Hindlimb muscle (tissue), 1 donor: ENCODE results near the gene ADD1. TPM values are rescaled to one million over a fixed set of nuclear protein-coding genes. Genes with fewer than 3 reads are reported as not detected.

Experiments
- DNase-seq: peaks from one replicate; pipeline ENCODE4 v3.0.0-alpha.2; 2013
- polyA plus RNA-seq: library from polyadenylated mRNA; unstranded; fragments of 120-200 nt; gene quantifications from one replicate; pipeline ENCODE4 v1.2.1, GENCODE V29; 2013; ENCODE audit not compliant: insufficient read length

The ADD1 gene, protein sequence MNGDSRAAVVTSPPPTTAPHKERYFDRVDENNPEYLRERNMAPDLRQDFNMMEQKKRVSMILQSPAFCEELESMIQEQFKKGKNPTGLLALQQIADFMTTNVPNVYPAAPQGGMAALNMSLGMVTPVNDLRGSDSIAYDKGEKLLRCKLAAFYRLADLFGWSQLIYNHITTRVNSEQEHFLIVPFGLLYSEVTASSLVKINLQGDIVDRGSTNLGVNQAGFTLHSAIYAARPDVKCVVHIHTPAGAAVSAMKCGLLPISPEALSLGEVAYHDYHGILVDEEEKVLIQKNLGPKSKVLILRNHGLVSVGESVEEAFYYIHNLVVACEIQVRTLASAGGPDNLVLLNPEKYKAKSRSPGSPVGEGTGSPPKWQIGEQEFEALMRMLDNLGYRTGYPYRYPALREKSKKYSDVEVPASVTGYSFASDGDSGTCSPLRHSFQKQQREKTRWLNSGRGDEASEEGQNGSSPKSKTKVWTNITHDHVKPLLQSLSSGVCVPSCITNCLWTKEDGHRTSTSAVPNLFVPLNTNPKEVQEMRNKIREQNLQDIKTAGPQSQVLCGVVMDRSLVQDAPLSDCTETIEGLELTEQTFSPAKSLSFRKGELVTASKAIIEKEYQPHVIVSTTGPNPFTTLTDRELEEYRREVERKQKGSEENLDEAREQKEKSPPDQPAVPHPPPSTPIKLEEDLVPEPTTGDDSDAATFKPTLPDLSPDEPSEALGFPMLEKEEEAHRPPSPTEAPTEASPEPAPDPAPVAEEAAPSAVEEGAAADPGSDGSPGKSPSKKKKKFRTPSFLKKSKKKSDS
- 205 TPM for polyA plus RNA-seq

DNA sequence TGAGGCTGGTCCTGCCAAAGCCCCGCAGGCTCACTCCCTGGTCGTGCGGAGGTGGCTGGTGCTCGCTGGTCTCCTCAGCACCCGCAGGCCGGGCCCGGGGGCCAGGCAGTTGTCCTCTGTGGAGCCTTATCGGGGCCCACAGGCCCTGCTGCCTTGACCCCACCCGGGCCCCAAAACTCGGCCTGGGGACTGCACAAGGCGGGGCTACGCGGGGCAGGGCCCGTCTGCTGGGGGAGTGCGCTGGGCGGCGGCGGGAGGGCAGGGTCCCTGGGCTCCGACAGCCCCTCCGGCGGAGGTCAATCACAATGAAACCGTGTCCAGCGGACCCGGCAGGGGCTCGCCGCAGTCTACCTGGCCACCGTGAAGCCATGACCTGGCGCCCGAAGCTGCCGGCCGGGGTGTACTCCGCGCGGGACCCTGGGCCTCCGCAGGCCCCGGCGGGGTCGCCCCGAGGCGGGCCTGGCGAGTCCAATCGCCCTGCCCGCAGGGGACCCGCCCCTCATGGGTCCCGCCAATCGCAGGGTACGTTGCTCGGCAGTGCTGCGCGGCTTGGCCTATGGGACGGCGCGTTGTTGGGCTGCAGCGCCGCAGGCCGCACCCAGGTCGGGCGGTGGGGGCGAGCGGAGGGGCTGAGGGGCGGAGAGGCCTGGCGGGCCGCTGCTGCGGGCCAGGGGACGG is at the start of gene ADD1:
ADD1 (plus strand) TSS at position 582 of the 678 bp plus-strand sequence. CDS start 32,072 bp downstream, outside the sequence.
- peak; percentile 98 for DNase-seq

DNA sequence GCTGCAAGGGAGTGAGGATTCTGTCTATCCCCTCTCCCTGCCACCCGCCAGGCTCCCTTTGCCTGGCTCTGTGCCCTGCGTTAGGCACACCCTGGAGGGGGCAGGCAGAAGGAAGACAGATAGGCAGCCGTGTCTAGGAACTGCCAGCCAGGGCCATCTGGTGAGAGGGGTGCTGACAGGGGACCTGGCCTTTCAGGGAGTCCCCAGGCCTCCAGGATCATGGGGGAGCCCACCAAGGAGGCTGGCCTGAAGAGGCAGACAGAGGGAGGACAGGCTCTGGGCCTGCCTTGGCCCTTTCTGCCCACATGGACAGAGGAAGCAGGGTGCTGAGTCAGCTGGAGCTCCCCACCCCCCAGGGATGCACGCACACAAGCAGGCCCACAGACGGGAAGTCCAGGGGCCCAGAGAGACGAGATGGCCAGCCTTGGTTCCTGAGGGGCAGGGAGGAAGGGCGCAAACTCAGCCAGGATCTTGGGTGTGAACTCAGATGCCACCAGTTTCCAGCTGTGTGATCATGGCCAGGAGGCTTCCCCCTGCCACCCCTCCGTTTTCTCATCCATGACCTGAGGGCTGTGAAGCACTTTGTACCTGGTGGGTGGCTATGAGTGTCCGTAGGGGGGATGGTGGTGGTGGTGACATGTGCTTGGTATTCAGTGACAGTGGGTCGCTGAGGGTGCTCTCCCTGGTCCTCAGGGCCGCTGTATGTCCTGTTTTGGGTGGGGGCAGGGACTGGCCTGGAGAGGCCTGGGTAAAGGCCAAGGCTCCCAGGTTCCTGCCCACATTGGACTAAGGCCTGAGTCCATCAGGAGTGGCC is 49.0 kb upstream of the ADD1 start:
- no peak for DNase-seq

DNA sequence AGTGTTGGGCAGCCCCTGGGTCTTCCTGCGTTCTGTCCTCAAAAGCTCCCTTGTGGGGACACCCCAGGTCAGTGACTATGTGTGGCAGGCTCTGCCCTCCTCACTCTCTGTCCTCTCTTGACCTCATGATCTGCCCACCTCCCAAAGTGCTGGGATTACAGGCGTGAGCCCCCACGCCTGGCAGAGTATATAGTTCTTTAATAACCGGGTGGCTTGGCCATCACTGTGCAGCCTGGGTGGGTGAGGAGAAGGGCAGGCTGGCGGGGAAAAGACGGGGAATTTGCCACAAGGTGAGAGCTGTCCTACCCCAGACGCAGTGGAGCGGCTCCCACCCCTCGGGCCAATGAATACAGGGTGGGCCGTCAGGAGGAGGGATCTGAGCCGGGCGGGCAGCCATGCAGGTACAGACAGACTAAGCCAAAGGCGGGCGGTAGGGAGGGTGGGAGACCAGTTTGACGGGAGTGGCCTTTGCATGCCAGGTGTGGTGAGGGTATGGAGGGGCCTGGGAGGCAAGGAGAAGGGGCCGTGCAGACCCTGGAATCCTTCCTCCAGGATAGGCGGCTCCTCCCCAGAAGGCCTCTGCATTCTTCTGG is 48.2 kb upstream of the ADD1 start:
- no peak for DNase-seq

DNA sequence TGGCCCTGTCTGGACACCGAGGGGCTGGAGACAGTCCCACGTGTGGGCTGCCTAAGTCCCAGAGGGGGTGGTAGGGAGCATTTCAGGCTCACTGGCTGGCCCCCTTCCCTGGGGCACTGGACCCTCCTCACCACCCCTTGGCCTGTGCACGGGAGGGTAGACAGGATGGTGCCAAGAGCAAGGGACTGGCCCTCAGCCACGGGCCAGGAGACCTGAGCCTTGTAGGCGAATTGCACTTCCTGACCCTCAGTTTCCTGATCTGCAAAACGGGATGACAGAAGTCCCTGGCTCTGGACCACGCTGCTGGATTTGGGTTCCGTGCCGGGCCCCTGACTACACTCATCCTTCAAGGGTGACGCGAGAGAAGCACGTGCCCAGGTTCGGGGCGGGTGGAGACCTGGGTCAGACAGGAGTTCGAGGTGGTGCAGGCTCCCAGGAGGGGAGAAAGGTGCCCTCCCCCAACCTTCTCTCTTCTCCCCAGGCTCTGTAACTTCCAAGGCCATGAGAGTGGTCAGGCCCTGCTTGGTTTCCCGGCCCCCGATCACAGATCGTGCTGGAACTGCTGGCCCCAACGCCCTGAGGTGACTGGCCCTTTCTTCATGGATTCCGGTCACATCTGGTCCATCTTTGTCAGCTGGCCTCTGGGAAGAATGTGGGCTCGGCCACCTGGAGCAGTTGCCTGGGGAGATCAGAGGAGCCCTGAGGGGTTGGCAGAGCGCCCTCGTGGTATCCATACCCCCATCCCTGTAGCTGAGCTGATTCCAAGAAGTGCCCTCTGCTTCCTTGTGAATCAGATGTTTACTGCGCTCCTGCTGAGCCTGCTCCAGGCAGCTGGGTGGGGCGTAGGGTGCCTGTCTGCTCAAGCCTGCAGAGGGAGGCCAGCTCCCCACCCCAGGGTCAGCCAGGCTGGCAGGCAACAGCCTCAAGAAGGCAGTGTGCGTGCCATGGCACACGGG is 47.5 kb upstream of the ADD1 start:
- no peak for DNase-seq

DNA sequence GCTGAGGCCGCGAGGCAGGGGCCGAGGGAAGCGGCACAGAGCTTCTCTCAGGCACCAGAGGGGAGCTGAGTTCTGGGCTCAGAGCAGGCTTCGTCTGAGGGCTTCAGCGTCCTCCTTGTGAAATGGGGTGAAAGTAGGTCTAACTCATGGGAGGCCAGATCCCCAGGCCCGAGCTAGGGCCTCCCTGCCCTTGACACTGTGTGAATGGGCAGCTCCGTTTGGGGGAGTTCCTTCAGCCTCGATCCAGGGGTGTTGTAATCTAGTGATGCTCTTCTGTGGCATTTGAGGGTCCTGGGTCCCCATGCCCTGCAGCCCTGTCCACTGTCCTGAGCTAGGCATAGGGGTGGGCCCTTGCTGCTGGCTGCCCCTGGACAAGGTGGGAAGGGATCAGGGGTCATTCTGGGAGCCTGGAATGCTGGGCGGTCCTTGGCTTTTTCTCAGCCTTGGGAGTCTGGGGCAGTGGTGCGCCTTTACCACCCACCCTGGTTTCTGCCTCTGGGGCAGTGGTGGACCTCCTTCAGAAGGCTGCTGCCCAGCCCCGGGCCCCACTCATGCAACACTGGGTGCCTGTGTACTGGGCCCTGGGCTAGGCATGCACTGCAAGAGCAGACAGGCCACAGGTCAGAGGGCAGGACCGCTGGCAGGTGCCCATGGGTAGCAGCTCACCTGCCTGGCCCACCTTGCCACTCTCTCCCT is 46.6 kb upstream of the ADD1 start:
- no peak for DNase-seq

DNA sequence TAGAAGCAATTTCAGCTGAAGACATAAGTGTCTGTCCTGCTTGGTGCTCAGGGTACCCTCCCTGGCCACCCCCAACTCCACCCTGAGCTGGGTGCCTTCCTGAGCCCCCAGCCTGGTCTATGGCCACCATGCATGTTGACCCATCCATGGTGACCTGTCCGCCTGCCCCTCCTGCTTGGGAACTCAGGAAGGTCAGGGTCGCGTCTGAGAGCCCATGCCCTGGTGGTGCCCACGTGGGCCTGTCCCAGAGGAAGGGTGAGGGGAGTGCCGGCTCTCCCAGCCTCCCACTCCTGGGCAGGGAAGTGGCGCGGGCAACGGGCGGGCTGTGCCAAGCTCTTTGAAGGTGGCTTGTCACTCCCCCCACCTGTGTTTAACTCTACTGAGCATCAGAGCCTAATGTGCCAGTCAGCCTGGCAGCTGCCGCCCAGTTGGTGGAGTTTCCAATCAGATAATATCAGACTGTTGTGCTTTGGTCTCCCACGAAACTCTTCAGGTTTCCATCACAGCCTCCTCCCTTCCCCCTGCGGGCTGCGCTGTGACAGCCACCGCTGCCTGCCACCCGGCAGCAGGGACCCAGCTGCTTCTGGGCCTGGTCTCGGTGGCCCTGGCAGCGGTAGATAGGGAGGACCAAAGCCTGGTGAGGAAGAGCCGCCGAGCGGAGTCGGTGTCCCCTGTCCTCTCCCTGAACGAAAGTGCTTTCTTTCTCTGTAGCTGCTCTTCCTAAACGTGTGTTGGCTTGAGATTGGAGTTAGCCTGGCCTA is 45.9 kb upstream of the ADD1 start:
- DNase-seq = no peak

DNA sequence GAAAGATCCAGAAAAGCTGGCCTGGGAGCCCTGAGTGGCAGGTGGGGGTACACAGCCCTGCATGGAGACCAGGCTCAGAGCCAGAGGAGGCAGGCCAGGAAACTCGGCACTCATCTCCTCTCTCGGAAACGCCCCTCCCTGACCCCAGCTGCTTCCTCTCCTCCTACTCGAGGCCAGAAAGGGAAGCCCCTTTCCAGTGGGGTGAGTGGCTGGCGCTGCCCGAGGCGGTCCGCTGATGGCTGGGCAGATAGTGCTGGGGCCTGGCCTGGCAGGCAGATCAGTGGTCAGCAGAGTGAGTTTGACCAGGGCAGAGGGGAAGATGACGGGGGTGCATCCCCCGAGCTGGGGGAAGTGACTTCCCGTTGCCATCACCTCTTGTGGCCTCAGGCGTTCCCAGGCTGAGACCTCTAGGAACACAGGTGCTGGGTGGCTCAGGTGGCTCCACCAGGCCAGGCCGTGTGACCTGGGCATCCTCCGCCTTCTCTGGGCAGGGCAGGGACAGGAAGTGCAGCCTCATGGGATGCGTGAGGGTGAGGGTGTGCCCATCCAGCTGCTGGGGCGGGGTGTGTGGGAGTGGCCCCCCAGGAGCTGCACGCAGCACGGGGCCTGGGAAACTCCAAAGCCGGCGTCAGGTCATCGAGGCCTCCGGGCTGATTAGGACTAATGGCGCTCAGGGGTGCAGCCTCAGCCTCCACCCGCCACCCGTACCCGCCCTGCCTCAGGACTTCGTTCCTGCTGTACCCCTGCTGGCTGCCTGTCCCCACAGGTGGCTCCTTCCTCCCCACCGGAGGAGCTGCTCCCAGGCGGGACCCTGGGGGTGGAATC is 45.0 kb upstream of the ADD1 start:
- DNase-seq = peak; percentile 73

DNA sequence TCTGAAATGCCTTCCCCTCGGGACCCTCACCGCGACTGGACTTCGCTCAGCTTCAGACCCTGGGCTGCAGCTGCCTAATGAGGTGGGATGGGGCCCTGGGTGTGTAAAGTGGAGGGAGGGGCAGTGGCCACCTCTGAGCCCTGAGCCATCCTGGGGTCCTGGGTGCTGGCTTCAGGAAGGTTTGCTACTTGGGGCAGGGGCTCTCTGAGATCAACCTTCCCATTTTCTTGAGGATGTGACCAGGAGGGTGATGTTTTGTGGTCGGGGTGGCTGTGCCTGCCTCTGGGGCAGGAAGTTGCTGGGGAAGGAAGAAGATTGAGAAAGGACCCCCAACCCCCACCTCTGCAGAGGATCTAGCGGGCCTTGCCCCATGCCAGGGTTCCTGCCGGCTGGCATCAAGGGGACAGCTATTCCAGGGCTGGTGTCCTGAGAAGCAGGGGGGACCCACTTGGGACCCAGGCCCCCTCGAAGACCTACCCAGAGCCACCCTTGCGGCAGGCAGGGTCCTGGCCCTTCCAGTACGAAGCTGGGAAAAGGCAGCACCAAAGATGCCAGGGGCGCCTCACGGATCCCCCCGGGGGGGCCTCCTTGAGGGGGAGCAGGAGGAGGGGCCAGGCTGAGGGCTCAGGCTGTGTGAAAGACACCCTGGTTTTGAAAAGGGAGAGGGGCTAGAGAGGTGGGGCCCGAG is 44.3 kb upstream of the ADD1 start:
- DNase-seq = no peak

DNA sequence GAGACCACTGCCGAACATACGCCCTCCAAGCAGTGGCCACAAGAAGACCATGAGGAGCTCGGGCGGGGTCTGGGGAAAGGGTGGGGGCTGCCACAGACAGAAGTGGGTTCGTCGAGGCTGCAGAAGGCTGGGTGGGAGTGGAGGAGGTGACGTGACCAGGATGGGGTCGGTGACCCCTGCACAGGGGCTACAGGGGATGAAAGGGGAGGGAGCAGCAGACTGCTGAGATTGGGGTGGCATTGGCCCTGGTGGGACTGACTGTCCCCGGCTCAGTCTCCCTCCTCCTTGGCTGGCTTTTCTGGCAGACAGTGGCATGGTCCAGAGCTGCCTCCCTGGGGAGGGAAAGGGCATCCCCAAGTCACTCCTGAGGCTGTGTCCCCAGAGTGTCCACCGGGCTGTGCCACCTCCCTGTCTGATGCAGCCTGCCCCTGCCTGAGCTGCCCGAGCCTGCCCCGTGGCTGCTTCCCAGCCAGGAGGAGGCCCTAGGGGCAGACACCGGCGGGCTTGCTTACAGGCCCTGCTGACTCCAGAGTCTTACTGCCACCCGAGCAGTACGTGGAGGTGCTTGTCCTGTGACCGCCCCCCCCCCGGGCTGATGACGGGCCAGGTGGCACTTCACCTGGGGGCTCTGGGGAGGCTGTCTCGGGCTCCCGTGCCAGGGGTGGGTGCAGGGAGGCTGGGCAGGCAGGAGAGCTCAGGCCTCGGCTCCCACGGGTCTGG is 43.5 kb upstream of the ADD1 start:
- no peak for DNase-seq

DNA sequence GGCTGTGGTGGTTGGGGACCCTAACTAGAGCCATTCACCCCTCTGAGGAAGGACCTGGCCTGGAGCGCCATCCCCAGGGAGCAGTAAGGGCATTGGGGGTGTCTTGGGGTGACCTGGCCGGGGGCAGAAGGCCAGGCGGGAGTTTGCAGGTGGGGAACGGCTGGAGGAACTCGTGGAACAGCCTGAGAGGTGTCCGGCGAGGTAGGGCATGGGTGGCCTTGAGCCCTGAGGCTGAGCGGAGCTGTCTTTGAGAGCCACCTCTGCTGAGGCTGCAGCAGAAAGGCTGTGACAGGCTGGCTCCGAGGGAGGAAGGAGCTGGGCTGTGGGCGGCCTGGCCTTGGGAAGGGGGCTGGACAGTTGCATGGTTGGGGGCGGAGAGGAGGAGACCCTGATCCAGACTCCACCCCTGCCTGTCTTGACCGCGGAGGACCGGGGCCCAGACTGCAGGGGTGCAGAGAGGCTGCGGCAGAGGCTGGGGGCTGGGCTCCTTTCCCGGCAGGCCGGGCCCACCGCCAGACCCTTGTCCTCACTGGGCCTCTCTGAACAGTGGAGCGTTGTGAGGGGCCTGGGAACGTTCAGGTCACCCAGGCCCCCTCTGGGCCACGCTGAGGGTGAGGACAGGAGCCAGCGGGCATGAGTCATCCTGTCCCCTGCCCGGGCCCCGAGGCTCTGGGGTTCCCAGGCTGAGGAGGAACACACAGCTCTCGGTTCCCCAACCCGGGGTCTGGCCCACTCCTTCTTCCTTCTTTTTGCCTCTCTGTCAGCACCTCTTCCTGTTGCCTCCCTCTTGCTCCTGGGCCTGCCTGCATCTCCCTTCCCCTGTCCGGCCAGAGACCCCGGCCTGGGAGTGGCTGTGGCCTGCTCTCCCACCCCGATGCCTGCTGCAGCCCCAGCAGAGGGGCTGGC is 42.7 kb upstream of the ADD1 start:
- peak; percentile 91 for DNase-seq

DNA sequence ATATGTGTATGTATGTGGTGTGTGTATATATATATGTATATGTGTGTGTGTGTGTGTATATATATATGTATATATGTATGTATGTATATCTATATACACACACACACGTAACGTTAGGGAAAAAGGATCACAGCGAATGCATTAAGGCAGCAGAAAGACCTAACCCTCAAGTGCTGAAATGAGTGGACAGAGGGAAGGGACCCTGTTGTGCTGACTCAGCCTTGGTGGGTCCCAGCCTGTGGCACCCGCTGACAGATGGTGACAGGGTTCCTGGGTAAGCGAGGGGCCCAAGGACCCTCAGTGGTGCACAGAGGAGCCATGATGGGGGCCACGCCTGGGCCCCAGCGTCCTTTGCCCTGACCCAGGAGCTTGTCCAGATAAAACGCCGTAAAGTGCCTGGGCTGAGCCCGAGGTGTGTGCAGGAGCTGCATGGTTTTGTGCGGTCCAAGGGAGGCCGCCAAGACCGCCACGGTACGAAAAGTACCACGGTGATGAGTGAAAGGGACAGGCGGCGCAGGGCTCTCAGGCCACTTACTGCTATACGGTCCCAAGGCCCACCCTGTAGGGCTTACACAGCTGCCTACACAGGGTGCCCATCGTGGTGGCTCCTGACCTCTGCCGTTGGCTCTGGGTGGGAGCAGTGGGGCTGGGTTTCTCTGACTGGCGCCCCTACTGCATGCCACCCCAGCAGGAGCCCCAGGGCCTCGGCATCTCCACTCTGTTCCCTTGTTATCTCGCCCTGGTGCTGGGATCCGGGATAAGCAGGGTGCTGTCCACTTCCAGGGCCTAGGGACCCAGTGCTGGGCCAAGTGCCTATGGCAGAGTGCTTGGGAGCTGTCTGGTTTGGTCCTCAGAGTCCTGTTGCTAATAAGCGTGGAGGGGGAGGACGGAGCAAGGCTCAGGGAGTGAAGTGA is 40.8 kb upstream of the ADD1 start:
- no peak for DNase-seq

DNA sequence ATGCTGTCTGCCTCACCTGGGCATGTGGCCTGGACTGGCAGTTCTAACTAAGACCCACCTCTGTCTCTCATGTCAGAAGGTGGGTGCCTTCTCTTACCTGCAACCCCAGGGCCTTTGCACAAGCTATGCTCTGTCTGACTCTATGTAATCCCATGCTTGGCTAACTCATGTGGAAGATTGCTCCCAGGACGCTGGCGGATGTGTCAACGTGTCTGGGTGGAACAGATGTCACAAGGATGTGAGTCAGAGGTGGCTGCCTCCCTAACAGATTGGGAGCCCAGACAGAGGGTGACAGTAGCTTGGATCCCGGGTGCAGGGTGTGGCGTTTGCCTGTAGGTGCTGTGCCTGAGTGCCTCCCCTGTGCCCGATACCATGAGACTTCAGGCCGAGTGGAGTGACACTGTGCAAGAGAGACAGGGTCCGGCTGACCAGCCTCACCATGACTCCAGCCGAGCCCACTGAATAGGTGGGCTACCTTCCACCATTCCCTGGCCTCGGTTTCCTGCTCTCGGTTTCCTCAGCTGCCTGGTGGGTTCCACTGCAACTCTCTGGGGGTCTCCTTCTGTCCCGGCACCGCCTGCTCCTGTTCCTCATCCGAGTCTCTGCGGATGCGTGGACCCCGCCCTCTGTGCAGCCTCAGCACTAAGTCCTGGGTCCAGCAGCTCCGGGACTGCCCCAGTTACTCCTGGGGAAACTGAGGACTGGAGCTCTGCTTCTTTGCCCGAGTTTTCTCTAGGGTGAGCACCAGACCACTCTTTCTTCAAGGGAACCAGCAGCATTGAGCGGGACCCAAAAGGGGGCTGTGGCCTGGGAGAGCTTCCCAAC is 39.8 kb upstream of the ADD1 start:
- DNase-seq = no peak

DNA sequence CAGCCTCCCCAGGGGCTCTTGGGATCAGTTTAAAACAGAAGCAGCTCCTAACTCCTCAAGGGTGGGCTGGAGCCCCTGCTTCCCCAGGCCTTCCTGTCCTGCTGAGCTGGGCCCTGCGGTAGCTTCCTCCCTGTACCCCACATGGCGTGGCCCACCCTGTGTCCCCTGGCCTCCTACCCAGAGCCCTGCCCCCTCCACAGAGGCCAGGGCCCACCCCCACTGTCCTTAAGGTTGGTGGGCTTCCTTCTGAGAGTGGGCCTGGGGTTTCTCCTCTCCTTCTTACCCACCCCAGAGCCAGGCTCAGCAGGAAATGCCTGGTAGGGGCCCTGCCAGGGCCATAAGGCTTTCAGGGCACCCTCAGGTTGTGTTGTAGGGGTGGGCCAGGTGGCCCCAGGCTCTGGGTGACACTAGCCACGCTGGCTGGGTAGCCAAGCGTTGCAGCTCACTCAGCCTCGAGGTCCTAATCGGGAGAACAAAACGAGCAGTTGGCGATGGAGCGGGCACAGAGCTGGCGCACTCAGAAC is 39.1 kb upstream of the ADD1 start:
- no peak for DNase-seq
